ENCODE data around the gene NEK2. TPM values are rescaled to one million over a fixed set of nuclear protein-coding genes. Genes with fewer than 3 reads are reported as not detected.
A peak's percentile ranks its signal among the peaks of the same experiment; 100 is the strongest.
"Not testable (repeated sequence)": the region's sequence is repeated elsewhere in the genome, so short reads cannot be mapped to it uniquely, and the experiment has no call there.

The NEK2 gene
- total RNA-seq, 1 experiment from 2014 or later, result 97.8 TPM

- no peak for DNase-seq (ENCODE audit: low read depth)
These were observed 24.5 kb downstream of the NEK2 start for GRCh38 chr1:211650904-211651303.

- peak; percentile 63 for DNase-seq (ENCODE audit: low read depth)
These were observed 26.2 kb downstream of the NEK2 start for GRCh38 chr1:211648980-211649934.

- peak; percentile 64 for DNase-seq (ENCODE audit: low read depth)
These were observed 27.1 kb downstream of the NEK2 start for GRCh38 chr1:211648336-211648735.

GRCh38 chr1:211647711-211648121 lies 27.7 kb downstream of the NEK2 start:
- no peak for DNase-seq (ENCODE audit: low read depth)

- no peak for DNase-seq (ENCODE audit: low read depth)
These were observed 28.9 kb downstream of the NEK2 start for GRCh38 chr1:211646566-211646965.

- DNase-seq (ENCODE audit: low read depth), result not testable (repeated sequence)
These were observed 29.8 kb downstream of the NEK2 start for GRCh38 chr1:211645601-211646000.

GRCh38 chr1:211644653-211645052 lies 30.8 kb downstream of the NEK2 start:
- no peak for DNase-seq (ENCODE audit: low read depth)

GRCh38 chr1:211643324-211644212 lies 31.9 kb downstream of the NEK2 start:
- DNase-seq (ENCODE audit: low read depth), result peak; percentile 65

- DNase-seq (ENCODE audit: low read depth), result no peak
These were observed 32.6 kb downstream of the NEK2 start for GRCh38 chr1:211642870-211643269.

GRCh38 chr1:211641942-211642341 lies 33.5 kb downstream of the NEK2 start:
- DNase-seq (ENCODE audit: low read depth), result no peak

- DNase-seq (ENCODE audit: low read depth), result no peak
These were observed 34.2 kb downstream of the NEK2 start for GRCh38 chr1:211641044-211641800.

GRCh38 chr1:211640301-211640630 lies 35.2 kb downstream of the NEK2 start:
- DNase-seq (ENCODE audit: low read depth), result no peak

- peak; percentile 91 for DNase-seq (ENCODE audit: low read depth)
These were observed 35.7 kb downstream of the NEK2 start for GRCh38 chr1:211639475-211640300.

GRCh38 chr1:211638689-211639101 lies 36.7 kb downstream of the NEK2 start:
- DNase-seq (ENCODE audit: low read depth), result no peak

GRCh38 chr1:211638246-211638645 lies 37.2 kb downstream of the NEK2 start:
- DNase-seq (ENCODE audit: low read depth), result no peak

- peak; percentile 30 for DNase-seq (ENCODE audit: low read depth)
These were observed 38.4 kb downstream of the NEK2 start for GRCh38 chr1:211637066-211637465.

- peak; percentile 74 for DNase-seq (ENCODE audit: low read depth)
These were observed 38.8 kb downstream of the NEK2 start for GRCh38 chr1:211636575-211637029.

- DNase-seq (ENCODE audit: low read depth), result no peak
These were observed 39.7 kb downstream of the NEK2 start for GRCh38 chr1:211635597-211636205.

- DNase-seq (ENCODE audit: low read depth), result no peak
These were observed 40.5 kb downstream of the NEK2 start for GRCh38 chr1:211634931-211635330.

GRCh38 chr1:211634461-211634860 lies 41.0 kb downstream of the NEK2 start:
- DNase-seq (ENCODE audit: low read depth), result no peak

GRCh38 chr1:211633524-211633846 lies 41.9 kb downstream of the NEK2 start:
- DNase-seq (ENCODE audit: low read depth), result no peak

Data from Daoy (cell line).